Hippocampal formation (tissue), 2 donors: Measurements from ENCODE around the gene CAMTA1.
"Not testable (repeated sequence)": the region's sequence is repeated elsewhere in the genome, so short reads cannot be mapped to it uniquely, and the experiment has no call there.

Experiments
- DNase-seq, 2 donors: peaks; one replicate each; lab custom pipeline; 2025; lab: John Stamatoyannopoulos, UW

CAMTA1 gene

DNA sequence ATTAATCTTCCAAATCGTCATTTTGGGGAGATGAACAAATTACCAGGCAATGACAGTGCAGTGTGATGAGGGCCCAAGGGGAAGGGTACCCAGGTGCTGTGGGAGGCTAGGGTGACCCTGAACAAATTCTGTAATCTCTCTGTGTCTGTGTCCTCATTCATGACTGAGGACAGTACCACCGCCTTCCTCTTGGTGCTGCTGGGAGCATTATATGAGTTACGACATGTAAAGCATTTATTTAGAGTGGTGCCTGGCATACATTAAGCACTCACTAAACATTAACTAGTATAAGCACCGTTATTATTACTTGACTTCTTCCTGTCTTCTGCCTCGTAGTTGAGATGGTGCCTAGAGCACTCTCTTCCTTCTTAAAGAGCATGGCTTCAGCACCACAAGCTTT, 517.6 kb downstream of the CAMTA1 start:
- DNase-seq: no peak

DNA sequence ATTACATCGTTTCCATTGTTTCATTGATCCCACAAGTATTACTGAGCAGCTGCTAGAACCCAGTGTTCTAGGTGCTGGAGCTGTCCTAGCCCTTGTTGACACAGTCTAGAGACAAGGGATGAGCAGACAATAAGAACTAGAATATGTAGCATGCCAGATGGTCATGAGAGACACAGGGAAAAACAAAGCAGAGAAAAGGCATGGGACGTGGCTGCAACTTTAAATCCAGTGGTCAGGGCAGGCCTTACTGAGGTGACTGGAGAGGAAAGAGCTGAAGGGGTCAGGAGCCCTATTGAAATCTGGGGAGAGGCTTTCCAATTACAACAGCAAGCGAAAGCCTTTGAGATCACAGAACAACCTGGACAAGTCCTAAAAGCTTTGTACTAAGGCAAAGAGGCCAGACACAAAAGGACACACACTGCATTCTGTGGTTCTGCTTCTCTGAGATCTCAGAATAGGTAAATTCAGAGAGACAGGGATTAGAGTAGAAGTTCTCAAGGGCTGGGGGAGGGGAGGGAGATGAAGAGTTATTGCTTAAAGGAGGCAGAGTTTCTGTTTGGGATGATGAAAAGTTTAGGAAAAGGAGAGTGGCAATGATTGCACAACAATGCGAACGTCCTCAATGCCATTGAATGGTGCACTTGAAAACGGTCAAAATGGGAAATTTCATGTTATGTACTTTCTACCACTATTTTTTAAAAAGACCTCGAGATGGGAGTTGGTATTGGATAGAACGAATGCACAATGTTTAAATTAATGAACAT, 518.5 kb downstream of the CAMTA1 start:
- DNase-seq: no peak

DNA sequence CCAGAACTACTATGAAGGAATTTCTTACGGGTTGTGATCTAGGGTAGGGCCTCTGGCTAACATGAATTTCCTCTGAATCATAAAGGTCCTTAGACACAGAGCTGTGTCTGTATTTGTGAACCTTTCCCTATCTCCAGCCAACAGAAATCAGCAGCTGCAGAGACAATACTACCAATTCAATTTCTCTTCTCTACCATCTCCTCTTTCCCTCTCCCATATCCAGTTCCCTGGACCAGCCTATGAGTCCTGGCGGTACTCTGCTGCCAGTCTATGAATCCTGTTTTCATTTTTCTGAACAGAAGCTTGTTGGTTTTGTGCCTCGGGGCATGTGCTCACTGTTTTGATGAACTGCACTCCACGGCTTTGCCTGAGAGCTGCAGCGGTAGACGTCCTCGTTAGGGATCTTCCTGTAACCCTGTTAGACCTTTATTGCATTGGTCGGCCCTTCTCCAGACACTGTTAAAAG, 527.9 kb downstream of the CAMTA1 start:
- peak; percentile 5 to 31 for DNase-seq

DNA sequence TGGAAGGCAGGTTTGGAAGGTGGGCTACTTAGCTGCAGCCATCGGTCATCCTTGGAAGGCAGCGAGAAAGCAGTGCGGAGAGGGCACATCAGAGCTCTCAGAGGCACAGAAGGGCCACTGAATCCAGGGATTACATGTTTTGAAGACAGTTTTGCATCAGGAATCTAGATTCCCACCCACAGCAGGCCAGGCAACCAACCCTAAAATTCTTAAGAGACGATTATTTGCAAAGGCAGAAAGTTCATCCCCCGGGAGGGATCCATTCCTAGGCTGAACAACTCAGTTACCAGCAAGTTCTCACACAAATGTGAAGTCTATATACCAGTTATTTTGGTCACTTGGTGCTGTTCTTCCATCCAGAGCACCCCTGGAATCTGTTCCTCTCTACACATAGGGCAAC, 528.6 kb downstream of the CAMTA1 start:
- no peak for DNase-seq

DNA sequence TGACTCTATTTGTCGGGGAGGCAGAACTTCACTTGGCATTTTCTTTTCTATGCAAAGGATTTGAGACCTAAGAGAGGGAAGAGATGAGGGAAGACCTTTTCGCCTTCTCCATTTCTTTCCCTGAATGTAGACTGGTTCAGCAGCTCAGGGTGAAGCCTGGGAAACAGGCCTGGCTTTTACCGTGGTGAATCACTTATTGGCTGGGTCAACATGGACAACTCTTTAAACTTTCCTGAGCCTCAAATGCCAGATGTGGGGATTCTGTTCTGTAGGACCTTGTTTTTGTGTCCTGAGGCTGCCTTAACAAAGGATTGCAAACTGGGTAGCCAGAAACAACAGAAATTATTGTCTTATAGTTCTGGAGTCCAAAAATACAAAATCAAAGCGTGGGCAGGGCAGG, 530.1 kb downstream of the CAMTA1 start:
- no peak for DNase-seq

DNA sequence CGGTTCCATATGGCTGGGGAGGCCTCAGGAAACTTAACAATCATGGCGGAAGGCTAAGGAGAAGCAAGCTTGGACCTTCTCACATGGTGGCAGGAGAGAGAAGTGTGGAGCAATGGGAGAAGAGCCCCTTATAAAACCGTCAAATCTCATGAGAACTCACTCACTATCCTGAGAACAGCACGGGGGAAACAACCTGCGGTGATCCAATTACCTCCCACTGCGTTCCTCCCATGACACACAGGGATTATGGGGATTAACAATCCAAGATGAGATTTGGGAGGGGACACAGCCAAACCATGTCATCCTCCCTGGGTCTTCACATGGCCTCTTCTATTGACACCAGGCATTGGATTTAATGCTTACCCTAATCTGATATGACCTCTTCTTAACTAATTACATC, 530.7 kb downstream of the CAMTA1 start:
- no peak for DNase-seq

DNA sequence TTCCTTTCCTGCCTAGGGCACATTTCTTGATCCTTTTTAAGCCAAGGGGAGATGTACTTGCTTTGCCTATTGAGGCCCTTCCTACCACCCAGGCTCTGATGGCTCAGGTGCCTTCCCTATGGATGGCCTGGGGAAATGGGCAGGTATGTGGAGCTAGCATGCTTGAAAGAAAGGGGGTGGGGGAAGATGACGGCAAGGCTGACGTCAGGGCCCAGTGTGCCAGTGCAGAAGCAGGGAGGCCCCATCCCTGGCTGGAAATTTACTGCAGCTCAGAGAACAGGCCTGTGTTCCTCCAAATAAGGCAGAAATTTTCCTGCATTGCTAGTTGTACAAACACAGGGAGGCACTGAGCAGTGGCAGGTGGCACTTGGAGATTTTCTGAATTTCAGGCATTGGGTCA, 532.6 kb downstream of the CAMTA1 start:
- DNase-seq: no peak

DNA sequence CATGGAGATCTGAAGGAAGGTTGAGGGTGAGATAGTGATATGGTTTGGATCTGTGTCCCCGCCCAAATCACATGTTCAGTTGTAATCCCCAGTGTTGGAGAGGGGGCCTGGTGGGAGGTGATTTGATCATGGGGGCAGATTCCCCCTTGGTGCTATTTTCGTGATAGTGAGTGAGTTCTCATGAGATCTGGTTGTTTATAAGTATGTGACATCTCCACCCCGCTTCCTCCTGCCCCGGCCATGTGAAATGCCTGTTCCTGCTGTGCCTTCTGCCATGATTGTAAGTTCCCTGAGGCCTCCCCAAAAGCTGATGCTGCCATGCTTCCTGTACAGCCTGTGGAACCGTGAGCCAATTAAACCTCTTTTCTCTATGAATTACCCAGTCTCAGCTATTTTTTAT, 533.9 kb downstream of the CAMTA1 start:
- DNase-seq: no peak

DNA sequence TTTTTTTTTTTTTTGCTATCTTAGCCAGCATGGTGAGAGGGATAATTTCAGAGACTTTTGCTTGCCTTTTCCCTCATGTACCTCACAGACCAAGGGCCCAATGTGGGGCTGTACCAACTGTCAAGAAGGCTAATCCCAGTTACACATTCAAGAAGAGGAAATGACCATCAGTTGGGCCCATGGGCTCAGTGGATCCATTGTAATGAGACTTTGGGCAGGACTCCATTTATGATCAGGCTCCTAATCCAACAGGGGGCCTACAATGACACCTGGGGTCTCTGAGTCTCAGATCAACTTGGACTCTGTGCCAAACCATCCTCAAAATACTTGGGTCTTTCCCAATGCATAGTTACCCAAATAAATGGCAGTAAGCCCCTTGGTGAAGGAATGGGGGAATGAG, 535.4 kb downstream of the CAMTA1 start:
- DNase-seq: no peak

DNA sequence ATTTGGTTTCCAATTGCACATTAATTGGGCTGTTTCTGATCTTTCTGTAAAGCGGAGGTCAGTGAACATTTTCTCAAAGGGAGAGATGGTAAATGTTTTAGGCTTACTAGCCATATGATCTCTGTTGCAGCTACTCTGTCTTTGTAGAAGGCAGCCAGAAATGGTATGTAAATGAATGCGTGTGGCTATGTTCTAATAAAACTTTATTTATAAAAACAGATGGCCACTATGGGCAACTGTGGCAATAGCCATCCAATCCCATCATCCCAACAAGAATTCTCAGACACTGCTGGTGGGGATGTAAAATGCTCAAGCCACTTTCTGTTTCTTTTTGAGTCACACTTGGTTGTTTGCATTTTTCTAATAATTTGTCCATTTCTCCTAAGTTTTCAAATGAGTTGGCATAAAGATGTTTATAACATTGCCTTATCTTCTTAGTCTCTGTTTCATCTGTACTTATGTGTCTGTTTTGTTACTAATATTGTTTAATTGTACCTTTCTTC, 537.1 kb downstream of the CAMTA1 start:
- DNase-seq: no peak

DNA sequence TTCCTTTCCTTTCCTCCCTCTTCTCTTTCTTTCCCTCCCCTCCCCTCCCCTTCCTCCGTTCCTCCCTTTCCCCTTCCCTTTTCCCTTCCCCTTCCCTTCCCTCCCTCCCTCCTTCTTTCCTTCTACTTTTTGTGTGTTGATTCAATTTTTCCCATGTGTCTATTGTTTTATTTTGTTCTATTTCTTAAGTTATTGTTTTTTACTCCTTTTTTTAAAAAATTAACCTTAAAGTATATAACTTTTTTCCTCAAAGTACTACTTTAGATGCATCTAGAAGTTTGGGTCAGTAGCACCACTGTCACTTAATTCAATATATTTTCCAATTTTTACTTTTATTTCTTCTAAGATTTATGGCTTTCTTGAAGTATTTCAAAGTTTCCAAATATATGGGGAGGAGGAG, 537.7 kb downstream of the CAMTA1 start:
- no peak for DNase-seq

DNA sequence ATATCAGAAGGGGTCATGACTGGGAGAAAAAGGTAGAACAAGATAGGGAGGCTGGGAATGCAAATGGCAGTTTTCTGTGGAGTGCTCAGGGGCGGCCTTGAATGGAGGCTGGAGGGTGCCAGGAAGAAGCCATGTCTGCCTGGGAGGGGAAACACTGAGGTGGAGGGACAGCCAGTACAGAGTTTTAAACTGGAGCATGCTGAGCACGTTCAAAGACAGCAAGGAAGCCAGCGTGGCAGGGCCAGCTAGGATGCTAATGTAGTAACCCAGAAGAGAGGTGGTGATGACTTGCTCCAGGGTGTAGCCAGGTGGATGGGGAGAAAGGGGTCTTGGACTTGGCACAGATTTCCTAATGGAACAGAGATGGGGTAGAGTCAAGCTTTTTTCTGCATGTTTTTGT, 540.0 kb downstream of the CAMTA1 start:
- DNase-seq: no peak

DNA sequence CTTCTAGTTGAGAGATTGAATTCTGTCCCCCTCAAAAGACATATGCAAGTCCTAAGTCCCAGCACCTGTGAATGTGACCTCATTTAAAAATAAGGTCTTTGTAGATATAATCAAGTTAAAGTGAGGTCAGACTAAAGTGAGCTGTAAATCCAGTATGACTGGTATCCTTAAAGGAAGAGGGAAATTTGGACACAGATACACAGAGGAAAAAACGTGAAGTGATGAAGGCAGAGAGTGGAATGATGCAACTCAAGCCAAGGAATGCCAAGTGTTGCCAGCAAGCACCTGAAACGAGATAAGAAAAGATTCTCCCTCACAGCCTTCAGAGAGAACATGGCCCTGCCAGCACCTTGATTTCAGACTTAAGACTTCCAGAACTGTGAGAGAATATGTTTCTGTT, 541.1 kb downstream of the CAMTA1 start:
- no peak for DNase-seq

DNA sequence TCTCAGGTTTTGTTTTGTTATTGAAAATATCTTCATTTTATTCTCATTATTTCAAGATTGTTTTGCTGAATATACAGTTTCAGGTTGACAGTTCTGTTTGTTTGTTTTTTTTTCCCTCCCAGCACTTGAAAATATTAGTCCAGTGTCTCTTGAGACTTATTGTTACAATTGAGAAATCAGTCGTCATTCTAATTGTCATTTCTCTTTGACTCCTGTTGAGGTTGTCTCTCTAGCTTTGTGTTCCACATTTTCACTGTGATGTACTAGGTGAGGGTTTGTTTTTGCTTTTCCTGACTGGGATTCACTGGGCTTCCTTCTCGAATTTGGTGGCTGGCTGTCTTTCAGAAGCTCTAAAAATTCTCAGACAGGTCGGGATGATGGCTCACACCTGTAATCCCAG, 542.6 kb downstream of the CAMTA1 start:
- no peak for DNase-seq

DNA sequence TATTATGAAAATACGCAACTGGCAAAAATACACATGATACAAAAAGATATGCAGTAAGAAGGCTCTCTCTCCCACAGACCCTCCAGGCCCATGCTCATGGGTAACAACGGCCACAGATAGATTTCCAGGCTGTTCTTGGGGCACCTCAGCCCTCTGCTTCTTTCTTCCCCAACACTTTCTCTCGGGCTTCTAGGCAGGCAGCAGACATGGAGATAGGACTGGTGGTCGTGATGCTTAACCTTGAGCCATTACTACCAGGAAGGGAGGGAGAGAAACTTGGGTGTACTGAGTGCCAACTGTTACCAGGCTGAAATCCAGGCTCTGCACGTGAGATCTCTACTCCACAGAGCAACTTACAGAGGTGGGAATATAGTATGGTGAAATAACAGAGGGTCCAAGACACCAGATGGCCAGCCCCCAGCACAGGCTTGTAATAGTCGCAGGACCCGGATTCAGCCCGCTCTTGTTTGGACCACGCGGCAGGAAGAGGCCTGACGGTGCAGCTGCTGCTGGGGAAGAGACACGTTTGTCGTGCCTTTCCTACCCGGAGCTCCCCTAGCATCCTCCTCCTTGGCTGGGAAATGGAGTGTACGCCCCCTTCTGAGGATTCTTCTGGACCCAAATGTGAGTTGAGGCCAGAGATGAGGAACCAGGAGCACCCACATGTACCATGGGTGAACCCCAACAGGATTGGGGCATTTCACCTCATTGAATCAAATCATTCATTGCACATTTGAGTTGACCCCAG, 544.8 kb downstream of the CAMTA1 start:
- no peak for DNase-seq

DNA sequence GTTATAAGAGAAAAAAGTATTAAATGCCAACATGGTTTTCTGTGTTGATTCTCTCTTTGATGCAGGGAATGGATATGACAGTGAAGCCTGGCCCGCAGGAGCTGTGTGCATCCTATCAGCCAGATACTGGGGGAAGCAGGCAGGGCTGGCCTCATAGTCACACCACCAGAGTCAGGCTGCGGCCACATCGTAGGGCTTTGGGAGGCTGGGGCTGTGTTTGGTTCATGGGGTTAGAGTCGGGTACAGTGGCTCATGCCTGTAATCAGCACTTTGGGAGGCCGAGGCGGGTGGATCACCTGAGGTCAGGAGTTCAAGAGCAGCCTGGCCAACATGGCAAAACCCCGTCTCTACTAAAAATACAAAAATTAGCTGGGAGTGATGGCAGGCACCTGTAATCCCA, 545.5 kb downstream of the CAMTA1 start:
- DNase-seq: not testable (repeated sequence)

DNA sequence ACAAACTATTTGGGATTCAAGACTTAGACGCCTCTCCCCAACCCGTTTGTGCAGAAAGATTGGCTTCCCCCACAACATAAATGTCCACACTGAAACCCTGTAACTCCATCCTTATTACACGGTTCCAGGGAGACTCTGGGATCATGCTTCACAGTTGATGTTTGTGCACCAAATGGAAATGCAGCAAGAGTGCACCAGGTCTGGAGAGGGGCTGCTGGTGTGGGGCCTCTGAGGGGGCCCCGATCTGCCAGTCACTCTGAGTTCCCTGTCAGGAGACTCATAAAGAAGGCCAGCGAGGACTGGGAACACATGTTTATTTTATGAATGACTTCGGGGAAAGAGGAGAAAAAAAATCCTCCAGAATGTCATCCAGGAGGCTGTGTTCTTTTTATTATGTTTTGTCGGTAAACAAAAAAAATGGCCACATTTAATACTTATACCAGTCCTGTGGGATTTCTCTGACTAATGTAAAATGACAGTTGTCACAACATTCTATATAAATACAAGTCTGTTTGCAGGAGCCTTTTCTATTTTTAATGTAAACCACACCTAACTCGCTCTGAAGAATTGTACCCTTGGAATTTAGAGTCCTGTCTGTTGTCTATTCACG, 546.8 kb downstream of the CAMTA1 start:
- no peak for DNase-seq

DNA sequence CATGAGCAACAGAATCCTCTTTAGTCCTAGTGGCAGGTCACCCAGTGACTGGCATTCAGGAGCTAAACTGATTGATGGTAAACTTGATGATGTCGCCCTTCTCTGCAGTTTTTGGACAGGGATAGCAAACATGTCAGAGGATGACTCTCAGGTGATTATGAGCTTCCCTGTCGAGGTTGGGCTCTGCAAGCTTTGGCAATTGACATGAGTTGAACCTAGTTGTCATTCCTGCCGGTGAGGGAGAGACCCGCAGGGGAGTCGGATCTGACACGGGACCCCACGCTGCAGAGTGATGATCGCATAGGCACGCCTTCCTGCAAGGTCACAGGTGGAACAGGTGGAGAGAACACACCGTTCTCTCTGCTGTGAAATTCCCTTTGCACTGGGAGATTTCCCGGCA, 547.8 kb downstream of the CAMTA1 start:
- no peak for DNase-seq

DNA sequence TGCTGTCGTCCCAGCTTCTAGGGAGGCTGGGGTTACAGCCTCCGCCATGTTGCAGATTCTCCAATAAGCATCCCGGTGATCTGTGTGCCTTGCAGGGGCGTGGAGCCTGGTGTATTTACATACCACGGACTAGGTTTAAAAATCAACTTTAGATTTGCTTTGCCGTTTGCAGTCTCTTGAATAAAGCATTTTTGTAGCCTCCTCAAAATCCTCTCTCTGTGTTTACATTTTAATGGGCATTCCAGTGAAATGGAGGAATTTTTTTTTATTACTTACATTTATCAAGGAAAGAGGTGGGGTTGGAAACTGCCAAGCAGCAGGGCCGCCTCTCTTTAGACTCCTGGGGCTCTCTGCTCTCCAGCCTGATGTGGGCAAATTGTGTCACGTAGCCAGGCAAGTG, 548.4 kb downstream of the CAMTA1 start:
- DNase-seq: no peak

DNA sequence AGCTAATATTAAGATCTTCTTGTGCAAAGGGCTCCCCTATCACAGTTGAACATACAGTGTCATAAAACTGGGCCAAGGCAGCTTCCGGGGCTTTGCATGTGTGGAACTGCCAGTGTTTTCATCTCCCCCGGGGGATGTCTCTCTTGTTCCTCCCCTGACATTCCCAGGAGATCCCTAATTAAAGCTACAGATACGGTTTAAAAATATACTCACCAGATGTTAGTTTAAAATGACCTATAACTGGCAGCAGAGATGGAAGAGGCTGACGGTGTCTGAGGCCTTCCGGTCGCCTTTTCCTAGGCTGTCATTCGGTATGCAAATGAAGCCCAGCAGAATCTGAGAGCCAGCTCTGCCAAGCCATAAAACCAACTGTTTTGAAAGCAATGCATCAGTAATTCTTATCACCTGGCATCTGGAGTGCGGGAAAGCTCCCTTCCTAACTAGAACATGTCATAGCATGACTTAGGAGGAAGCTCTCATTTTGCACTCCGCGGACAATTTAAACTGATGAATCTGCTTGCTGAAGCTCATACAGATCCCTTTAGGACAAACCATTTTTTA, 549.3 kb downstream of the CAMTA1 start:
- DNase-seq: no peak

DNA sequence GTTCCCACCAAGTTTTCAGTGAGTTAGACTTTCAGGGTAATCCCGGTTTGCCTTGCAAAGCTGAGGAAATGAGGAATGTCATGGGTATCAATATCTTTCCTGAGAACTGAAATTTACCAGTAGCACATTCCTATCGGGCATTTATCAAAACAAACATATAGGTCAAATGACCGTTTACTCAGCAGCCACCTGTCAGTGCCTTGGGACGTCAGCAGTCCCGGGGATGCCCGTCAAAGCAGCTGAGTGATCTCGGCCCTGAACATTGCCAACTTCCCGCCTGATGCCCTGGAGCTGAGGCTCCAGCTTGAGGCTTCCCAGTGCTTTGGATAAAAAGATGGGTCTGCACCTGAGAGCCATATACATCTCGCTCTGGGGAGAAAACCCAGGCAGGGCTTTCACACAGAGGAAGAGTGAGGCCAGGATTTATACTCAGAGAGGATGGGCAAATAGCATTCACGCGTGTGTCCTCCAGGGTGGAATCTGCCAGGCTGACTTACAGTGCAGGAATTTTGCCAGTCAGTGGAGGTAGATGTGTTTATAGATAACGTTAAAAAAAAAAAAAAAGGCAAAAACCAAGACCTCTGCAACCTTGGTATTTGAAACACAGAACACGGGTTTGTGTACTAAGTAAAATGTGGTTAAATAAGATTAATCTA, 550.1 kb downstream of the CAMTA1 start:
- DNase-seq: no peak

DNA sequence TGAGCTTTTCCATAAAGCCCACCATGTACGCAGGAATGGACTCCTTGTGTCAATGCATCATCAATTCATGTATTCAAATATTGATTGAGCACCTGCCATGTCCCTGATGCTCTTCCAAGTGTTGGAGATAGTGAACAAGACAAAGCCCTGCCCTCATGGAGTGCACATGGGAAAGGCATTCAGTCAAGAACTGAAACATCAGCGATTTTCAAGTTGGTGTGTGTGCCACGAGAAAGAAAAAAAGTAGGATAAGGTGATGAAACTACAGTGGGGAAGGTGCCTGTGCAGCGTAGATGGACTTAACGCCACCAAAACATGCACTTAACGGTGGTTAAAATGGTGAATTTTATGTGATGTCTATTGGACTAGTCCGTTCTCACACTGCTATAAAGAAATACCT, 553.2 kb downstream of the CAMTA1 start:
- DNase-seq: no peak
